Measurements from ENCODE around the gene TCP10L.
A peak's percentile ranks its signal among the peaks of the same experiment; 100 is the strongest.
"Not testable (repeated sequence)": the region's sequence is repeated elsewhere in the genome, so short reads cannot be mapped to it uniquely, and the experiment has no call there.

TCP10L gene

DNA sequence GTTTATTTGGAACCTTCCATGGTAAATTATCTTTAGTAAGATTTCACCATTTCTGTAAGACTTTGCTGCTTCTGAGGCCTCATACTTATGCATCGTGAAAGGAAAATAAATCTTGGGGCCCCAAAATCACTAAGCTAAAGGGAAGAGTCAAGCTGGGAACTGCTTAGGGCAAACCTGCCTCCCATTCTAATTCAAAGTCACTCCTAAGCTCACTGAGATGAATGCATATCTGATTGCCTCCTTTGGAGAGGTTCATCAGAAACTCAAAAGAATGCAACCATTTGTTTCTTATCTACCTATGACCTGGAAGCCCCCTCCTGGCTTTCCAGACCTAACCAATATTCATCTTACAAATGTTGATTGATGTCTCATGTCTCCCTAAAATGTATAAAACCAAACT, 23.8 kb downstream of the TCP10L start:
- H3K9me3 Mint-ChIP-seq: not testable (repeated sequence)

DNA sequence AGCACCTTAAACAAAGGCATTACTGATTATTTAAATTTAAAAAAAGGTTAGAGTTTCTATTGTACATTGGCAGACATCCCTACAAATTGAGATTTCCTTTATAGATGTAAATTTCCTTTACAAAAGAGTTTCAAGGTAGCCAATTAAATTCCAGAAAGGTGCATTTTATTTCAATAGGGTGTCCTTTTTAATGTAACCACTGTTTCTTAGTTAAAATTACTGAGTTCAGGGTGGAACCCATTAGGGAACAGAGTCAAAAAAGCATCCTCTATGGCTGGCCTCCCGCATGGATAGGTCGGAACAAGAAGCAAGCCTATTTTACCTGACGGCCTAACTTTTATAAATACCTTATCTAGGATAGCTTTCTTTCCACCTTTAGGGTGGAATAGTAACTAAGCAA, 24.4 kb downstream of the TCP10L start:
- no peaks in the 10 kb centered on the region for H3K27me3 Mint-ChIP-seq
- peaks cover 8% of the 10 kb centered on the region for H3K36me3 Mint-ChIP-seq (ENCODE audit: insufficient read depth)
- peaks cover 8 to 10% of the 10 kb centered on the region in 2 donors for H3K4me1 Mint-ChIP-seq (ENCODE audit: low read depth in 2 of 2)
- no peak overlapping the region for H3K27ac Mint-ChIP-seq
- DNase-seq (no peak), ATAC-seq (replicated peaks) (no peak)
- no peak overlapping the region for H3K4me3 Mint-ChIP-seq
- H3K9me3 Mint-ChIP-seq: peaks cover 0 to 6% of the 10 kb centered on the region in 2 donors

More for the DNA sequence above, 23.8 kb downstream of the TCP10L start:
- H3K27ac Mint-ChIP-seq: peak overlapping the region; percentile 32 to 44
- not testable (repeated sequence) for H3K4me1 Mint-ChIP-seq (ENCODE audit: low read depth in 2 of 2); ATAC-seq (replicated peaks); H3K4me3 Mint-ChIP-seq; H3K27me3 Mint-ChIP-seq; DNase-seq
- peaks cover 10% of the 10 kb centered on the region for H3K36me3 Mint-ChIP-seq (ENCODE audit: insufficient read depth)

DNA sequence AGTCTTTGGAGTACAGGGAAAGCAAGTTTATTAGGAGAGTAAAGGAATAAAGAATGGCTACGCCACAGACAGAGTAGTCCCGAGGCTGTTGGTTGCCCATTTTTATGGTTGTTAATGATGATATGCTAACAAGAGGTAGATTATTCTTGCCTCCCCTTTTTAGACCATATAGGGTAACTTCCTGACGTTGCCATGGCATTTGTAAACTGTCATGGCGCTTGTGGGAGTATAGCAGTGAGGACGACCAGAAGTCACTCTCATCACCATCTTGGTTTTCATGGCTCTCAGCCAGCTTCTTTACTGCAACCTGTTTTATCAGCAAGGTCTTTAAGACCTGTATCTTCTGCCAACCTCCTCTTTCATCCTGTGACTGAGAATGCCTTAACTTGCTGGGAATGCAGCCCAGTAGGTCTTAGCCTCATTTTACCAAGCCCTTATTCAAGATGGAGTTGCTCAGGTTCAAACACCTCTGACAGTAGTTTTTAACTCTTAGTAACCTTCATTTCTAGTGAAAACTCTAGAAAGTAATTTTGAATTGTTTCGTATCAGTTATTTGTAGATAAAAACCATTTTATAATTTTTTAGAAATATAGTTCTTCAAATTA, 26.2 kb downstream of the TCP10L start:
- no peaks in the 10 kb centered on the region for H3K9me3 Mint-ChIP-seq
- H3K27me3 Mint-ChIP-seq: no peaks in the 10 kb centered on the region
- no peak overlapping the region for H3K27ac Mint-ChIP-seq
- DNase-seq (no peak), ATAC-seq (replicated peaks) (no peak)
- H3K4me3 Mint-ChIP-seq: no peak overlapping the region
- peaks cover 10 to 14% of the 10 kb centered on the region in 2 donors for H3K4me1 Mint-ChIP-seq (ENCODE audit: low read depth in 2 of 2)
- peaks cover 12% of the 10 kb centered on the region for H3K36me3 Mint-ChIP-seq (ENCODE audit: insufficient read depth)

DNA sequence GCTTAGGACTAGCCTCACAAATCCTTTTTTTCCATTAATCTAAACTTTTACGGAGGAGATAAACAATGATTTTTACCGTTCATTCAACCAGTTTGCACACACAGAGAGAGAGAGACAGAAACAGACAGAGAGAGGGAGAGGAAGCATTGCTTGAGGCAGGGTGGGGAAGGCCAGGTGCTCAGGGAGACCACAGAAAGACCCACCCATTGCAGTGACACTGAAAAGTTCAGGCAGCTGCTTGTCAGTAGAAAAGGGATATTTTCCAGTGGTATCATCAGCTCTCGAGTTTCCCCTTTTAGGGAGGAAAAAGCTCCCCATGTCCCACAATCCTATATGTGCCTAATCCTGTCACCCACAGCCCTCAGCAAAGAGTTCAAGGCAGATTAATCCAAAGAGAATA, 27.2 kb downstream of the TCP10L start:
- H3K36me3 Mint-ChIP-seq (ENCODE audit: insufficient read depth): peaks cover 9% of the 10 kb centered on the region
- no peak overlapping the region for H3K4me3 Mint-ChIP-seq
- no peaks in the 10 kb centered on the region for H3K9me3 Mint-ChIP-seq
- peak overlapping the region; percentile 15 to 24 for H3K27ac Mint-ChIP-seq
- ATAC-seq (replicated peaks) (no peak), DNase-seq (no peak)
- H3K4me1 Mint-ChIP-seq (ENCODE audit: low read depth in 2 of 2): peaks cover 10 to 14% of the 10 kb centered on the region in 2 donors
- no peaks in the 10 kb centered on the region for H3K27me3 Mint-ChIP-seq

DNA sequence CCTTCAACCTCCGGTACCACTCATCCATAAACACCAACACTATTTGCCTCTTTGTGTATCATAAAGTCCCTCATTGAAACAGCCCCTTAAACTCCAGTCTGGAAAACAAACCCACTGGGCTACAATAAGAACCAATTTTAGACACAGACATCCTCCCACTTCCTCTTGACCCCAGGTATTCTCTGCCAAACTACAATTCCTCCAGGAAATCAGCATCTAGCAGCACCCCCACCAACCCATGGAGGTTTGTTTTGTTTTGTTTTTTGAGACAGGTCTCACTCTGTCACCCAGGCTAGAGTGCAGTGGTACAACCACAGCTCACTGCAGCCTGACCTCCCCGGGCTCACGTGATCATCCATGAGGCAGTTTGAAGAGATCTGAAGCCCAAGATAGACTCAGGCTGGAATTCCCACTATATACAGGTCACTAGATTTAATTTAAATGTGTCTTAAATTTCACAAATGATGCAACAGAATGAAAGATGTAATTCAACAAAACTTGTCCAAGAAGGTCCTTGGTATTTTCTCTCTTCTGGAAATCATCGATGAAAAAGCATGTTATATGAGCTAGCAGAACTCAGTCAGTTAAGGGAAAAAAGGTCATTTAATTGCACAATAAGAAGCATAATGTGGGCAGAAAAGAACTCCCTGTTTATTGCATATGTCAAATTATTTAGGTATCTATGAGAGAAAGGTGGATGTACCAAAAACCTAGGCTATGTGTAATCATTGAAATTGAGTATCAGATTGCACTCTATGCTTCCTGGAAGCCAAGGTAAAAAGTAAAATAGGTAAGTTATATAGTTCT, 30.3 kb downstream of the TCP10L start:
- Mint-ChIP-seq H3K4me1 (ENCODE audit: low read depth in 2 of 2) (peaks cover 10 to 11% of the 10 kb centered on the region in 2 donors), H3K36me3 (ENCODE audit: insufficient read depth) (peaks cover 6% of the 10 kb centered on the region), H3K9me3 (no peaks in the 10 kb centered on the region), H3K27me3 (no peaks in the 10 kb centered on the region), H3K4me3 (no peak overlapping the region), H3K27ac (no peak overlapping the region)
- no peak for ATAC-seq (replicated peaks)
- no peak for DNase-seq

DNA sequence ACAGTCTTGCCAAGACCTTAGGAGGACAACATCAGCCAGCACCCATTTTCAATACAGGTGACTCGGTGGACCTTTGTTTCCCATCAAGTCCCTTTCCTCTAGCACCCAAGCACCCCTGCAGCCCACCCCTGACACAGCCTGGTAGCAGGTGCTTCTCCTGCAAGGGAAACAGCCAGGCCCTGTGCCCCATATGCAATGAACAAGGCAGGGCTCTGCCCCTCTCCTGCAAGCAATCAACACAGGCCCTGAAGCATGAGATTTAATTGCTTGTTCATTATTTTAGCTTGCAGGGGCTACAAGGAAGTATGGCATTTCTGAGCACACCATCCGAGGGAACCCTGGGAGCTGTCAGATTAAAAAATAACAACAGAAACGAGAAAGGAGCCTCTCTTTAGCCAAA, 35.4 kb downstream of the TCP10L start:
- Mint-ChIP-seq H3K36me3 (ENCODE audit: insufficient read depth) (peaks cover 2% of the 10 kb centered on the region), H3K27ac (peak overlapping the region in 1 of 2 donors; percentile 39), H3K27me3 (no peaks in the 10 kb centered on the region), H3K9me3 (no peaks in the 10 kb centered on the region), H3K4me1 (ENCODE audit: low read depth in 2 of 2) (peaks cover 7 to 14% of the 10 kb centered on the region in 2 donors), H3K4me3 (no peak overlapping the region)
- DNase-seq (no peak), ATAC-seq (replicated peaks) (no peak)

DNA sequence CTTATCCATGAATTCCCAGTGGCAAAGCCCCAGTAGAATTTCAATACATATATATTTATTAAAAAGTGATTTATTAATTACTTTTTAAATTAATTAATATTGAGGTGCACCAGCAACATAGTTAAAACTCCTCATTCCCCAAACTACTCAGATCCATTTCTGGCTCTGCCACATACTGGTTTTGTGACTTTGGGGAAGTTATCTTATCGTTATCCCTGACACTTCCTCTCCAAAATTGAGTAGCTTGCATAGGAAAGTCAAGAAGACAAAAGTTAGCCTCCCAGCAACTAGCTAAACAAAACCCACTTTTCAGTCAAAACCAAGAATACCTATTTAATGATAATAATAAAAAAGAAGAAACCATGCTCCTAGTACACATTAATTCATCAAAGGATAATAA, 35.9 kb downstream of the TCP10L start:
- DNase-seq (no peak), ATAC-seq (replicated peaks) (no peak)
- Mint-ChIP-seq H3K4me1 (ENCODE audit: low read depth in 2 of 2) (peaks cover 7 to 10% of the 10 kb centered on the region in 2 donors), H3K4me3 (no peak overlapping the region), H3K27me3 (no peaks in the 10 kb centered on the region), H3K36me3 (ENCODE audit: insufficient read depth) (no peaks in the 10 kb centered on the region), H3K27ac (no peak overlapping the region), H3K9me3 (no peaks in the 10 kb centered on the region)

DNA sequence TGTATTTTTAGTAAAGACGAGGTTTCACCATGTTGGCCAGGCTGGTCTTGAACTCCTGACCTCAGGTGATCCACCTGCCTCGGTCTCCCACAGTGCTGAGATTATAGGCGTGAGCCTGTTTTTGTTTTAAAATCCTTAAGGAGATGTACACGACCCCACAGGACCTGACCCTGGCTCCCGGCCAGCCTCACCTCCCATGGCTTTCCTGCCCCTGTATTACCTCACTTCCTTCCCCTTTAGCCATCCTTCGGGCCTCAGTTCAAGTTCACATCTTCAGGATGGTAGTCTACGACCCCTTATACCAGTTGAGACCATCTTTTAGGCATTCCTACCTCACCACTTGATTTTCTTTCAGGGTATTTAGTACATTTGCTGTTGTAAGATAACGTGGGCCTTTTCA, 36.3 kb downstream of the TCP10L start:
- Mint-ChIP-seq H3K27me3 (no peaks in the 10 kb centered on the region), H3K4me1 (ENCODE audit: low read depth in 2 of 2) (peaks cover 7 to 10% of the 10 kb centered on the region in 2 donors), H3K27ac (no peak overlapping the region), H3K4me3 (no peak overlapping the region), H3K9me3 (no peaks in the 10 kb centered on the region), H3K36me3 (ENCODE audit: insufficient read depth) (no peaks in the 10 kb centered on the region)
- DNase-seq (no peak), ATAC-seq (replicated peaks) (no peak)

DNA sequence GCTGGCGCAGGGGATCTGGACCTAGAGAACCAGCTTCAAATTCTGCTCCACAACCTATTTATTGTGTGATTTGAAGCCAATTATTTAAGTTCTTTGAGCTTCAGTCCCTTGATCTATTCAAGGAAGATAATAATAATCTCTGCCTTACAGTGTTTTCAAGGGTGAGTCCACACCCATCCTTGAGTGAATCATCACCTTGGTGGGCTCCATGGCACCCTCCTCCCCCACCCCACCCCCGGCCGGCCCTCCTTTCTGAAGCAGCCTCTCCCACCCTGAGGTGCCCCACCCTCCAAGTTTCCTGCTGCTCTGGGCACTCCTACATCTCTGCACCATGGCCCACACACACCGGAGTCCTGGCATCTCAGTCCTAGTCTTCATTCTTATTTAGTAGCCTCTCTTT, 38.3 kb downstream of the TCP10L start:
- Mint-ChIP-seq H3K4me1 (ENCODE audit: low read depth in 2 of 2) (peaks cover 7 to 10% of the 10 kb centered on the region in 2 donors), H3K4me3 (no peak overlapping the region), H3K36me3 (ENCODE audit: insufficient read depth) (peaks cover 3% of the 10 kb centered on the region), H3K27ac (peak overlapping the region in 1 of 2 donors; percentile 69), H3K9me3 (no peaks in the 10 kb centered on the region), H3K27me3 (no peaks in the 10 kb centered on the region)
- ATAC-seq (replicated peaks): no peak
- DNase-seq: no peak

DNA sequence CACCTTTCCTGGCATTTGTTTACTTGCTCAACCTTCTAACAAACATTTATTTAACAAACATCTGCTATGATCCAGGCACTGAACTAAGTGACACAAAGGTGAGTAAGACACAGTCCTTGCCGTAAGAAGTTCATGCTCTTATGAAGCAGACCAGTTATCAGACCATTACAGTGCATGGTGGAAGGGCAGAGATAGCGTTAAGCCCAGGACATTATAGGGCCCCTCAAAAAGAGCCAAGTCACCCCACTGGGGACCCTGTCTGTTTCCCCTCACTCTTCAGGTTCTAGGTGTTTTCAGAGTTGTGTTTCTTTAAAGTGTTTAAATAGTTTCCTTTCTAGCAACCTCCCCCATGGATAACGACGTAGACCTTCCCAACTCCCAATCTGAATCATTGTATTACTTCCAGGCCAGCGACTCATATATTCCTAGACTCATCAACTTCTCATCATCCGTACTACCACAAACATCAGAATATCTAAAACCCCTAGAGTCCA, 39.3 kb downstream of the TCP10L start:
- Mint-ChIP-seq H3K4me1 (ENCODE audit: low read depth in 2 of 2) (peaks cover 7 to 10% of the 10 kb centered on the region in 2 donors), H3K36me3 (ENCODE audit: insufficient read depth) (peaks cover 3% of the 10 kb centered on the region), H3K27ac (no peak overlapping the region), H3K27me3 (no peaks in the 10 kb centered on the region), H3K9me3 (no peaks in the 10 kb centered on the region), H3K4me3 (no peak overlapping the region)
- ATAC-seq (replicated peaks) (no peak), DNase-seq (no peak)

DNA sequence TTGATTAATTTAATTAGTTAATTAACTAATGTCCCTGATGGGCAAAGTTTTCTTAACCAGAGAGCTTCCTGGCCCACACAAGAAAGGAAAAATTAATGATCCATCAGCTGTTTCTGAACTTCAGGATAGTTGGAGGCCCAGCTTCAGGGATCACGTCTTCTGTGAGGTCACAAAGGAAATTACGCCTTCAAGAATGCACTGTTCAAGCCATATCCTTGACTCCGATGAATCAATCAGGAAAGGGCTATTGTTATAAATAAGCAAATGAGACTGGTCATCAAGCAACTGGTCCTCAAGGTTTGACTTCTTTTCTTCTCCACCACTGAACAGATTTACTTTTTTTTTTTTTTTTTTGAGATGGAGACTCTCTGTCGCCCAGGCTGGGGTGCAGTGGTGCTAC, 40.6 kb downstream of the TCP10L start:
- Mint-ChIP-seq H3K36me3 (ENCODE audit: insufficient read depth) (peaks cover 3% of the 10 kb centered on the region), H3K27ac (peak overlapping the region in 1 of 2 donors; percentile 33), H3K4me1 (ENCODE audit: low read depth in 2 of 2) (peaks cover 7 to 8% of the 10 kb centered on the region in 2 donors), H3K9me3 (no peaks in the 10 kb centered on the region), H3K4me3 (no peak overlapping the region), H3K27me3 (no peaks in the 10 kb centered on the region)
- DNase-seq (no peak), ATAC-seq (replicated peaks) (no peak)

DNA sequence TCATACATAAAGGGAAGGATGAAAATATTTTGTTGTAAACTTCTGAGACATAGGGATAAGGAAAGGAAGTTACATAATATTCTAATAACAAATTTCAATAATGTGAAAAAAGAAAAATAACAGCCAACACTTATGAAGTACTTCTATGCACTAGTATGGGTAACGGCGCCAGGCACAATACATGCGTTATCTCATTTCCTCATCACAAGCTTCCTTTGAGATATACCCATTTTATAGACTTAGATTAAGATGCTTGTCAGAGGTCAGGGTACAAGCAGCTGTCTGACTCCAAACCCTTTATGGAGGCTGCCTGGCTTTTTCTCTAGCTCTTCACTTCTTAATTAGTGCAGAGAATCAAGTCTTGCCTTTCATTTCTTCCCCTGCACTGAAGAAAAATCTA, 41.3 kb downstream of the TCP10L start:
- H3K27ac Mint-ChIP-seq: no peak overlapping the region
- no peak overlapping the region for H3K4me3 Mint-ChIP-seq
- no peaks in the 10 kb centered on the region for H3K27me3 Mint-ChIP-seq
- no peak for ATAC-seq (replicated peaks)
- no peak for DNase-seq
- peaks cover 9 to 15% of the 10 kb centered on the region in 2 donors for H3K4me1 Mint-ChIP-seq (ENCODE audit: low read depth in 2 of 2)
- peaks cover 3% of the 10 kb centered on the region for H3K36me3 Mint-ChIP-seq (ENCODE audit: insufficient read depth)
- no peaks in the 10 kb centered on the region for H3K9me3 Mint-ChIP-seq

DNA sequence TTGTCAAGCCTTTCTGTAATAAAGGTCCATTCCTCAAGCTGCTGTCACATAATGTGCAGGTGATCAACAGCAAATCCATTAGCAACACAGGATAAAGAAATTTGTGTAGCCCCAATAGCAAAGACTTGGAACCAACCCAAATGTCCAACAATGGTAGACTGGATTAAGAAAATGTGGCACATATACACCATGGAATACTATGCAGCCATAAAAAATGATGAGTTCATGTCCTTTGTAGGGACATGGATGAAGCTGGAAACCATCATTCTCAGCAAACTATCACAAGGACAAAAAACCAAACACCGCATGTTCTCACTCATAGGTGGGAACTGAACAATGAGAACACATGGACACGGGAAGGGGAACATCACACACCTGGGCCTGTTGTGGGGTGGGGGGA, 42.3 kb downstream of the TCP10L start:
- H3K36me3 Mint-ChIP-seq (ENCODE audit: insufficient read depth); ATAC-seq (replicated peaks): not testable (repeated sequence)

DNA sequence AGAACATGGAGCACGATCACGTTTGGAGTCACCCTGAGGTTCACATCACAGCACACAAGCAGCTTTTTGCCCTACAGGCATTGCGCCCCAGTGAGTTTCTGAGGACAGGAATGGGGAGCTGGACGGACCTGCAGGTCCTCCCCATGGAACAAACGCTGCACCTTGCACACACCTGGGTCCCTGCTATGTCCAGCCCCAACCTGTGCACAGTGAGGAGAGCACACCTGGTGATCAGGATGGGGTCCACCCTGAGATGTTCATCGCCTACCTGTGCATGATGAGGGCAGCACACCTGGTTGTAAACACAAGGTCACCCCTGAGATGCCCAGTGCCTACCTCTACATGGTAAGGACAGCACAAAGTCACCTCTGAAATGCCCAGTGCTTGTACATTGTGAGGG, 45.9 kb downstream of the TCP10L start:
- DNase-seq: no peak
- Mint-ChIP-seq H3K36me3 (ENCODE audit: insufficient read depth) (peaks cover 8% of the 10 kb centered on the region), H3K27me3 (no peaks in the 10 kb centered on the region), H3K27ac (no peak overlapping the region), H3K4me1 (ENCODE audit: low read depth in 2 of 2) (peaks cover 17 to 32% of the 10 kb centered on the region in 2 donors), H3K9me3 (no peaks in the 10 kb centered on the region), H3K4me3 (no peak overlapping the region)
- no peak for ATAC-seq (replicated peaks)

More for the DNA sequence above, 42.3 kb downstream of the TCP10L start:
- not testable (repeated sequence) for H3K27ac Mint-ChIP-seq, H3K4me3 Mint-ChIP-seq, H3K27me3 Mint-ChIP-seq, DNase-seq, H3K9me3 Mint-ChIP-seq
- H3K4me1 Mint-ChIP-seq (ENCODE audit: low read depth in 2 of 2): peaks cover 11 to 21% of the 10 kb centered on the region in 2 donors
